RWPE2 (cell line): ENCODE data around the gene HOXD4.

Source experiments
- ATAC-seq: fragments of 200-7000 bp; cut with Tn5 transposase; 3 replicates; pipeline ENCODE4 v1.9.1; 2021; ENCODE audit warnings: low read depth
- DNase-seq: peaks from one replicate; pipeline ENCODE4 v3.0.0-alpha.2; 2020; ENCODE audit warnings: low spot score
- H3K27ac ChIP-seq: fragments of 450-650 bp; 2 replicates; pipeline ENCODE4 v1.5.1; 2017; ENCODE audit warnings: mild to moderate bottlenecking; ENCODE audit not compliant: poor library complexity, severe bottlenecking
- H3K27me3 ChIP-seq: fragments of 250-450 bp; sonication (Bioruptor Pico); 2 replicates; pipeline ENCODE4 v1.5.1; 2021; ENCODE audit warnings: mild to moderate bottlenecking, moderate library complexity; ENCODE audit not compliant: insufficient read depth, poor library complexity, severe bottlenecking
- H3K36me3 ChIP-seq: fragments of 250-450 bp; sonication (Bioruptor Pico); 2 replicates; pipeline ENCODE4 v1.5.1; 2020; ENCODE audit warnings: low read depth, mild to moderate bottlenecking, moderate library complexity
- H3K4me1 ChIP-seq: fragments of 250-450 bp; sonication (Bioruptor Pico); 2 replicates; pipeline ENCODE4 v1.5.1; 2021; ENCODE audit warnings: mild to moderate bottlenecking, moderate library complexity; ENCODE audit not compliant: insufficient read depth, poor library complexity, severe bottlenecking
- H3K4me3 ChIP-seq: fragments of 250-450 bp; sonication (Bioruptor Pico); 2 replicates; pipeline ENCODE4 v1.5.1; 2021; ENCODE audit warnings: mild to moderate bottlenecking, moderate library complexity; ENCODE audit not compliant: severe bottlenecking
- H3K9me3 ChIP-seq: fragments of 250-450 bp; sonication (Bioruptor Pico); 2 replicates; pipeline ENCODE4 v1.5.1; 2021; ENCODE audit warnings: mild to moderate bottlenecking, moderate library complexity; ENCODE audit not compliant: severe bottlenecking
- CTCF ChIP-seq: fragments of 450-650 bp; IDR thresholded peaks from one replicate; pipeline ENCODE4 v1.5.1; 2017; ENCODE audit warnings: mild to moderate bottlenecking, moderate library complexity; ENCODE audit not compliant: poor library complexity, severe bottlenecking

Gene HOXD4

DNA sequence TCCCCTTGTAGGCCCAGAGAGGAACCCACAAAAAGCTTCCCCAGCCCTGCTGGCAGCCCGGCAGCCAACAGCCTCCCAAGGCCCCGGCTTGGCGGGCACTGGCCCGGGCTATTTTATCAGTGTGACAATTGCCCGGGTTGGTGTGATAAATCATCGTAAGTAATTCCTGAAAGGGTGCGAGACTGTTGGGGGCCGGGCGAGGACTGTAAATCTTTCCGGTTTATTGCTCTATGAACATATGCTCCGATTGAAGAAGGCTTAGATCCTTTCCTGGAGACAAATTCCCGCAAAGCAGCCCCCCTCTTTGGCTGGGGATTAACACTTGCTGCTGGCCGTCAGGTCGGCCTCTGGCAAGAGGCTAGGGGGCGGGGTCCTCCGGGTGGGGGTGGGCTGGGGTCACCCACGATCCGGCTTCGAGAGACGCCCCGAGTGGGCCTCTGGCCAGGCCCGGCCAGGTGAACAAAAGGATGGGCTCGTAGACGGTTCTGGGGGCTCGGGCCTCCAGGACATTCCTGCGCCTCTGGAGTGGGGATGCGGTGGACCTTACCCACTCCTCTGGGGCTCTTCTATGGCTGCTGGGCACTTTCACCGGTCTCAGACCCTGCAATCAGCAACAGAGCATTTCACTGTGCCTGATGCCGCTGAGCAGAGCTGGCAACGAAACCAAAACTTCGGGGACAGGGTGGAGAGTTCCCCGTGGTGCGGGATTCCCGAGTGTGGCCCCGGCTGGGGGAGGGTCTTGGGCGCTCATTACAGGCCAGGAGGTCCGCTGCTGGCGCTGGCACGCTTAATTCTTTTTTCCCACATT is 7.7 kb downstream of the HOXD4 start:
- TF ChIP-seq CTCF: no peak
- ATAC-seq: no peak
- peaks cover 57% of the 10 kb centered on the region for H3K27me3 ChIP-seq

DNA sequence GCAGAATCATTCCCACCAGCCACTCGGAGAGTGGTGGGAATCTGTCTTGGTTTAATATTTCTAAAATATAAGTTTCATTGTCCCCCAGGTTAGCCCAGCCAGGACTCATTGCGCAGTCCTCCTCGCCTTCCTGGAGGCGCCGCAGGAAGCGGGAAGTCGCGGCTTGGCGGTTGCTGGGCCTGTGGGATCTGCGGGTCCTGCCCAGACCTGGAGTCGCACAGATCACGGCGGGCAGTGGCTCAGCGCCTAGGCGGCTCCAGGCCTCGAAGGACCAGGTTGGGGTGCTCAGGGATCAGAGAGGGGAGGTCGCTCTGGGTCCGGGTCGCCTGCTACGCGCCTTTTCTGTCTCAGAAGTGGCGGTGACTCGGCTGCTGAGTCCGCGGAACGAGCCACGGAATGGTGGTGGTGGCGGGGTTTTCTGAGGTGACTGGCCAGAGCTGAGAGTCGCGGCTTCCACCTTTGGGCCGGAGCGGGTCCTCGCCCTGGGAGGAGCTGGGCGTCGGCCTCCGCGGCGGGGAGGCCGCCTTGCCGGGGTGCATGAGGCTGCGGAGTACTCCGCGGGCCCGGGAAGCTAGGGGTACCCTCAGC is 8.4 kb downstream of the HOXD4 start:
- H3K9me3 ChIP-seq: no peaks in the 10 kb centered on the region
- ATAC-seq: 0 out of 3 replicates have a peak, but pooled peaks have one; percentile 11
- H3K4me3 ChIP-seq: no peak overlapping the region
- no peak for TF ChIP-seq CTCF
- H3K27me3 ChIP-seq: peaks cover 64% of the 10 kb centered on the region
- no peaks in the 10 kb centered on the region for H3K4me1 ChIP-seq
- no peak for DNase-seq
- H3K36me3 ChIP-seq: no peaks in the 10 kb centered on the region
- no peak overlapping the region for H3K27ac ChIP-seq

More for the DNA sequence above, 7.7 kb downstream of the HOXD4 start:
- DNase-seq: no peak
- Histone ChIP-seq H3K36me3 (no peaks in the 10 kb centered on the region), H3K9me3 (no peaks in the 10 kb centered on the region), H3K4me3 (no peak overlapping the region), H3K4me1 (no peaks in the 10 kb centered on the region), H3K27ac (no peak overlapping the region)

GRCh38 chr2:176160251-176160985 is 9.1 kb downstream of the HOXD4 start:
- no peaks in the 10 kb centered on the region for H3K4me1 ChIP-seq
- ATAC-seq (peak; percentile 23; the same call in 1 of the 3 replicates), DNase-seq (no peak)
- H3K36me3 ChIP-seq: no peaks in the 10 kb centered on the region
- H3K4me3 ChIP-seq: no peak overlapping the region
- no peak for TF ChIP-seq CTCF
- peaks cover 71% of the 10 kb centered on the region for H3K27me3 ChIP-seq
- no peaks in the 10 kb centered on the region for H3K9me3 ChIP-seq
- H3K27ac ChIP-seq: no peak overlapping the region

DNA sequence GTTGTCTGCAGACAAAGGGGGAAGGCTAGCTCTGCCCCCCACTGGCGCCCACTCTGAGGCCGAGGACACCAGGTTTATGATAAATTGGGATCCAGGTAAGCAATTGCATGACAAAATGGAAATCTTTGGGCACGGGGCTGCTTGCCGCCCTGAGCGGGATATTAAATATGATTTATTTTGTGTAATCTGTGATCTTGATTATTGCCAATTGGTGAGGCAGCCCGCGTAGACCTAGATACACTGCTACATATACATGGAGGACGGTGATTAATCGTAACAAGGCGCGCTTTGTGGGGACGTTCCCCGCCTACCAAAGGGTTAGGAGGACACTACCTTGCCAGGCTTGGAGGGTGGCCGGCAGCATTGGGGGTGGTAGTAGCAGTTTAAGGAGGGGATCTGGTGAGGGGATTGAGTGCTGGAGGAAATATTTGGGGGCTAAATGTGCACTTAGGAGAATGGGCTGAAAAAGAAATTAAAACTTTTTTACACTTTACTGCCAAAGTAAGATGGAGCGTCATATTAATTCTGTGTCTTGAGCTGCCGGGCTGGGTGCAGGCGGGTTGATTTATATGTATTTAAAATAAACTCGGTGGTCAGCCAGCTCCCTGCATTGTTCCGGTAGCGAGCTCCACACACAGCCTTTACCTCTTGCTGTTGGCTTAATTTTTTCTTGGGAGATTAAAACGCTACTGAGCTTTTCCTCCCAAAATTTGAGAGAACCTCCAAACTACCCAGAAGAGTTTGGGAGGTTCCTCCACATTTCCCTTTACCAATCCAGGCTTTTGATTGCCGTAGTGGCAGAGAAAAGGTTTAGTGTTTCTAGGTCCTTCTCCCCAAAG is 9.9 kb downstream of the HOXD4 start:
- no peak overlapping the region for H3K27ac ChIP-seq
- H3K9me3 ChIP-seq: no peaks in the 10 kb centered on the region
- ATAC-seq: no peak
- no peak for DNase-seq
- no peaks in the 10 kb centered on the region for H3K4me1 ChIP-seq
- no peak for TF ChIP-seq CTCF
- H3K36me3 ChIP-seq: no peaks in the 10 kb centered on the region
- H3K4me3 ChIP-seq: no peak overlapping the region
- H3K27me3 ChIP-seq: peaks cover 78% of the 10 kb centered on the region
